Nephron progenitor cell (in vitro differentiated cells): ENCODE data around the gene PCBP1.
"Not testable (repeated sequence)": the region's sequence is repeated elsewhere in the genome, so short reads cannot be mapped to it uniquely, and the experiment has no call there.

ENCODE experiments used
- DNase-seq: peaks from one replicate; pipeline ENCODE4 v3.0.0; 2021
- H3K27ac Mint-ChIP-seq: 2 replicates; pipeline ENCODE4 v1.8.0; 2021; ENCODE audit warnings: mild to moderate bottlenecking, moderate library complexity, mixed read lengths
- H3K27me3 Mint-ChIP-seq: 2 replicates; pipeline ENCODE4 v1.8.0; 2021; ENCODE audit warnings: mild to moderate bottlenecking, low read depth, mixed read lengths; ENCODE audit not compliant: poor library complexity
- H3K36me3 Mint-ChIP-seq: 2 replicates; pipeline ENCODE4 v1.8.0; 2021; ENCODE audit warnings: low read depth, mixed read lengths
- H3K4me1 Mint-ChIP-seq: 2 replicates; pipeline ENCODE4 v1.8.0; 2021; ENCODE audit warnings: mixed read lengths
- H3K4me3 Mint-ChIP-seq: 2 replicates; pipeline ENCODE4 v1.8.0; 2021; ENCODE audit warnings: mild to moderate bottlenecking, moderate library complexity, mixed read lengths
- H3K9me3 Mint-ChIP-seq: 2 replicates; pipeline ENCODE4 v1.8.0; 2021; ENCODE audit warnings: mild to moderate bottlenecking, moderate library complexity, mixed read lengths
- TF ChIP-seq, protein P1 (sequence below): fragments of 200-600 bp; sonication (generic); IDR thresholded peaks from 2 replicates; pipeline ENCODE4 v1.5.0; 2021; ENCODE audit warnings: antibody characterized with exemption

PCBP1 gene

DNA sequence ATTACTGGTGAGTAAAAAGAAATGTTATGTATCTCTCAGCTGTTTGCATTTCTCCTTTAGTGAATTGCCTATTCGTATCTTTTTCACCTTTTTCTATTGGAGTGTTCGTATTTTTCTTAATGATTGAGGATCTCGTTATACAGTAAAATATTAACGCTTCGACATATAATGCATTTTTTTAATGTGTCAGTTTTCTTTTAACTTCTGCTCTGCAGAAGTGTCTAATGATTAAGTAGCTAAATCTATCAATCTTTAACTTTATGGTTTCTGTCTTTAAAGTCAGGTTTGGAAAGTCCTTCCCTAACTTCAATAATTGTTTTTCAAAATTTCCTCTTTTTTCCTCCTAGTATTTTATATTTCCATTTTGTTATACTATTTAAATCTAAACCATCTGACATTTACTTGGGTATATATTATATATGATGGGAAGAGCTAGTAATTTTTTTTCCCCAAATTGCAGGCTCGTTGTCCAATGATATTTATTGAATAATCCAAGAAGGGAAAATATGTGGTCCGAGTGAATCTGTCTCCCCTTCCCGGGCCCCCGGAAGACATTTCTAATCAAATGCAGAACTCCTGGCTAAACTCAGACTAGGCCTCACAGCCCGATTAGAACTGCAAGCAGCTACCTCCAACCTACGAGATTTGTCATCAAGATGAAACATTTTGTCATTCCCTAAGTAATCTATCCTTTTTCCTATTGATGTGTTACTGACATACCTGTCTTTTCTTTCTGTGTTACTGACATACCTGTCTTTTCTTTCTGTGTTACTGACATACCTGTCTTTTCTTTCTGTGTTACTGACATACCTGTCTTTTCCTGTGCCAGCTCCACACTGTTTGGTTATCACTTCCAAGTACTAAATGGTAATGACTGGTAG, 17.2 kb downstream of the PCBP1 start:
- H3K36me3 Mint-ChIP-seq = peaks cover 9% of the 10 kb centered on the region
- peak overlapping the region; percentile 79 for H3K4me3 Mint-ChIP-seq
- TF ChIP-seq, protein P1, sequence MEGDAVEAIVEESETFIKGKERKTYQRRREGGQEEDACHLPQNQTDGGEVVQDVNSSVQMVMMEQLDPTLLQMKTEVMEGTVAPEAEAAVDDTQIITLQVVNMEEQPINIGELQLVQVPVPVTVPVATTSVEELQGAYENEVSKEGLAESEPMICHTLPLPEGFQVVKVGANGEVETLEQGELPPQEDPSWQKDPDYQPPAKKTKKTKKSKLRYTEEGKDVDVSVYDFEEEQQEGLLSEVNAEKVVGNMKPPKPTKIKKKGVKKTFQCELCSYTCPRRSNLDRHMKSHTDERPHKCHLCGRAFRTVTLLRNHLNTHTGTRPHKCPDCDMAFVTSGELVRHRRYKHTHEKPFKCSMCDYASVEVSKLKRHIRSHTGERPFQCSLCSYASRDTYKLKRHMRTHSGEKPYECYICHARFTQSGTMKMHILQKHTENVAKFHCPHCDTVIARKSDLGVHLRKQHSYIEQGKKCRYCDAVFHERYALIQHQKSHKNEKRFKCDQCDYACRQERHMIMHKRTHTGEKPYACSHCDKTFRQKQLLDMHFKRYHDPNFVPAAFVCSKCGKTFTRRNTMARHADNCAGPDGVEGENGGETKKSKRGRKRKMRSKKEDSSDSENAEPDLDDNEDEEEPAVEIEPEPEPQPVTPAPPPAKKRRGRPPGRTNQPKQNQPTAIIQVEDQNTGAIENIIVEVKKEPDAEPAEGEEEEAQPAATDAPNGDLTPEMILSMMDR = no peak
- DNase-seq = peak; percentile 46
- H3K9me3 Mint-ChIP-seq = peaks cover 10% of the 10 kb centered on the region
- H3K27ac Mint-ChIP-seq = peak overlapping the region; percentile 93
- peaks cover 58% of the 10 kb centered on the region for H3K4me1 Mint-ChIP-seq
- no peaks in the 10 kb centered on the region for H3K27me3 Mint-ChIP-seq

DNA sequence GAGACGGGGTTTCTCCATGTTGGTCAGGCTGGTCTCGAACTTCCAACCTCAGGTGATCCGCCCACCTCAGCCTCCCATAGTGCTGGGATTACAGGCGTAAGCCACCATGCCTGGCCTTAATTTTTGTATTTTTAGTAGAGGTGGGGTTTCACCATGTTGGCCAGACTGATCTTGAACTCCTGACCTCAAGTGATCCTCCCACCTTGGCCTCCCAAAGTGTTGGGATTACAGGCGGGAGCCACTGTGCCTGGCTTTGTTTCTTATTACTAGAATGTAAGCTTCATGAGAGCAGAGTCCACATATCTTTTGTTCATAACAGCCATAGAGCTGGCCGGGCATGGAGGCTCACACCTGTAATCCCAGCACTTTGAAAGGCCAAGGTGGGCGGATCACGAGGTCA, 18.9 kb downstream of the PCBP1 start:
- not testable (repeated sequence) for H3K9me3 Mint-ChIP-seq, H3K27me3 Mint-ChIP-seq, H3K4me3 Mint-ChIP-seq, H3K27ac Mint-ChIP-seq, DNase-seq, H3K36me3 Mint-ChIP-seq
- peaks cover 60% of the 10 kb centered on the region for H3K4me1 Mint-ChIP-seq

DNA sequence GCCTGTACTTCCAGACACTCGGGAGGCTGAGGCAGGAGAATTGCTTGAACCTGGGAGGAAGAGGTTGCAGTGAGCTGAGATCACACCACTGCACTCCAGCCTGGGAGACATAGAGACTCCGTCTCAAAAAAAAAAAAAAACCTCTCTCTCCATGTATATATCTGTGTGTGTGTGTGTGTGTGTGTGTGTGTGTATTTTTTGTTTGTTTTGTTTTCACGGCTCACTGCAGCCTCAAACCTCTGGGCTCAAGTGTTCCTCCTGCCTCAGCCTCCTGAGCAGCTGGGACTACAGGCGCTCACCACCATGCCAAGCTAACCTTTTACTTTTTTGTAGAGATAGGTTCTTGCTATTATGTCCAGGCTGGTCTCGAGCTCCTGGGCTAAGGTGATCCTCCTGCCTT, 23.1 kb downstream of the PCBP1 start:
- Mint-ChIP-seq H3K4me1 (peaks cover 63% of the 10 kb centered on the region), H3K27ac (peak overlapping the region; percentile 64)
- DNase-seq, H3K36me3 Mint-ChIP-seq, H3K9me3 Mint-ChIP-seq, H3K4me3 Mint-ChIP-seq, H3K27me3 Mint-ChIP-seq: not testable (repeated sequence)

DNA sequence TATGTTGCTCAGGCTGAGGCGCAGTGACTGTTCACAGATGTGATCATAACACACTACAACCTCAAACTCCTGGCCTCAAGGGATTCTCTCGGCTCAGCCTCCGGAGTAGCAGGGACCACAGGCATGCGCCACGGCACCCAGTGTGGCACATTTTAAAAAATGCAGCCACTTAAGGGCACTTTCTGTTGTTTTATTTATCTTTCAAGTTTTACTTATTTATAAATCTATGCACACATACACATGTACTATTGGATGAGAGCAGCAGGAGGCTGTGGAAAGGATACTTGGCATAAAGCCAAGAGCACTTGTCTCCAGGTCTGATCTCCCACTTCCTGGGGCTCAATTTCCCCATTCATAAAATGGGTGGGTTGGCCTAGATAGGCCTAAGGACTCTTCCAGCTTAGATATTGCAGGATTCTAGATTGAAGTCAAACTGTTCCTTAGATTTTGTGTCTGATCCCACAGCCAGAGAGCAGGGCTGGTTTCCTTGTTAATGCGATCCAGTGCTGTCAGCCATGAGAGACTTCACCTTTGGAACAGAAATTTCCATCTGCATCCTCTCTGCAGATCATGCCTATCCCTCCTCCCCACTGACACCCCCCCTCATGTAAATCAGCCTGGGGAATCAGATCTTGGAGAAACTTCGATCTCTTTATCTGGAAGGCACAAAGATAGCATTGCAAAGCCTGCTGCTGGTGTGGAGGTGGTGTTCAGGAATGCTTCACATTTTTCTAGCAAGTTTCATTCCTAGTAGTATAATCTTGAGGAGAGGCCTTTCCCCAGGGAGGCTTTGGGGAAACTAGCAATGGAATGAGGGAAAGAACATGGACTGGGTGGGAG, 24.7 kb downstream of the PCBP1 start:
- Mint-ChIP-seq H3K4me3 (no peak overlapping the region), H3K27me3 (no peaks in the 10 kb centered on the region), H3K9me3 (no peaks in the 10 kb centered on the region), H3K36me3 (no peaks in the 10 kb centered on the region), H3K4me1 (peaks cover 75% of the 10 kb centered on the region), H3K27ac (peak overlapping the region; percentile 77)
- TF ChIP-seq, protein P1 = no peak
- no peak for DNase-seq

DNA sequence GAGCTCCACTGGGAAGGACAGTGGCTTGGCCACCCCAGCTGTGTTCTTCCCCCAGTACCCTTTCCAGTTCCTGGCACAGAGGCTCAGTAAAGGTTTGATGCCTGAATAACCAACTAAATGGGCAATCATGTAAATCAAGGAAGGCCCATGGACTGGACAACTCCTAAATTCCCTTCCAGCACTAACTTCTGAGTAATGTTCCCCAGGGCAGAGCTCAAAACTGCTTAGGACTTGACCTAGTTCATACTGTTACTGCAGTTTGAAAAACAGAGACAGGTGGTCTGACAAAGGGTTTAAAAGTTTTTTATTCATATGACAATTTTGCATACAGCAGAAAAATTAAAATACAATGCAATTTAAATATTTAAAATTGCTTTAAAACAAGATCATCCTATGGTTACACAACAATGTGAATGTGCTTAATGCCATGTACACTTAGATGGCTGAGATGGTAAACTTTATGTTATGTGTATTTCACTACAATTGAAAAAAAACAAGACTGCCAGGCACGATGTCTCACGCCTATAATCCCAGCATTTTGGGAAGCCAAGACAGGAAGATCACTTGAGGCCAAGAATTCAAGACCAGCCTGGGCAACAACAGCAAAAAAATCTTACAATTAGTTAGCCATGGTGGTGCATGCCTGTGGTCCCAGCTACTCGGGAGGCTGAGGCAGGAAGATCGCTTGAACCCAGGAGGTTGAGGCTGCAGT, 26.2 kb downstream of the PCBP1 start:
- DNase-seq = no peak
- Mint-ChIP-seq H3K27me3 (no peaks in the 10 kb centered on the region), H3K27ac (peak overlapping the region; percentile 78), H3K4me3 (peak overlapping the region; percentile 31), H3K36me3 (no peaks in the 10 kb centered on the region), H3K9me3 (no peaks in the 10 kb centered on the region), H3K4me1 (peaks cover 75% of the 10 kb centered on the region)
- TF ChIP-seq, protein P1 = no peak

DNA sequence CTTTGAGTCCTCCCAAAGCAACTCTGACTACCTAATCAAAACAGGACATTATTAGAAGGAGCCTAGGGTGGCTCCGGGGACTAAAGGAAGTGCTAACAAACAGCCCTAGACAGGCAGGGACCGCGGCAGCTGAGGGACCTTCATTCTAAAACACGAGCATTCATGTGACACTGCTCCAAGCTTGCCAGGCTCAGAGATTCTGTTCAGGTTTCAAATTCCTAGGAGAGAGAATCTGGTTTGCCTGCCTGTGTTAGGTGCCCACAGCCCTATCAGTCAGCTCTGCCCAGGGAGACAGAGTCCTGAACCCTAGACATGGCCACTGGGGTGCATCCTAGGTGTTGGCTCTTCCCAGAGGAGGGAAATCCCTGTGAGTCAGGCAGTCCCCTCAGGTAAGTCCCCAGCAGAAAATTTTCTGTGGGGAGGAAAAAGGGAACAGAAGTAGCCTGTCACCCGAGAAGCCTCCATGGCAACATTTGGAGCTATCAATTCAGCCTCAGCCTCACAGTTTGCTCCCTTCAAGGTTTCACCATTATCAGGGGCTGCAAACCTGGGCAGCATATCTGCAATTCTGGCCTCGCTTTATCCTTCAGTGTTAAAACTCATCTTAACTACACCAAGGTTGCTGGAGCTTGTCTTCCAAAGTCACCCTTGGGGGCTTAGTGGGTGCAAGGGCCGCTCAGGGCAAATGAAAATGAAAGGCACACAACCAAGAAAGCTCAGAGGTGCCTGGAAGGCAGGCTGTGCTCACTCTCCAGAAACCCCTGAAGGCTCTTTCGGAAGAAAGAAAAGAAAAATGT, 28.6 kb downstream of the PCBP1 start:
- peaks cover 76% of the 10 kb centered on the region for H3K4me1 Mint-ChIP-seq
- peaks cover 4% of the 10 kb centered on the region for H3K9me3 Mint-ChIP-seq
- DNase-seq = no peak
- TF ChIP-seq, protein P1 = no peak
- H3K36me3 Mint-ChIP-seq = no peaks in the 10 kb centered on the region
- H3K27ac Mint-ChIP-seq = peak overlapping the region; percentile 91
- H3K4me3 Mint-ChIP-seq = peak overlapping the region; percentile 11
- H3K27me3 Mint-ChIP-seq = peaks cover 7% of the 10 kb centered on the region
